Thoracic aorta (tissue), 2 donors: ENCODE measurements around the gene FZD10. TPM values are rescaled to one million over a fixed set of nuclear protein-coding genes. Genes with fewer than 3 reads are reported as not detected.

Experiments used
- ATAC-seq: fragments of 150-250 bp; one replicate; pipeline ENCODE4 v1.8.0; 2017; ENCODE audit warnings: low read depth; ENCODE audit not compliant: insufficient number of reproducible peaks, low FRiP score
- DNase-seq: peaks from one replicate; pipeline ENCODE4 v3.0.0-alpha.2; 2020; ENCODE audit warnings: low spot score
- H3K27ac ChIP-seq, 2 donors: fragments of 200-600 bp; sonication (generic); 1 replicate in 1 of 2; 2 replicates in 1 of 2; pipeline ENCODE4 v1.5.1; 2016; ENCODE audit warnings: mild to moderate bottlenecking in 2 of 2, moderate library complexity in 2 of 2
- H3K27me3 ChIP-seq: fragments of 200-600 bp; sonication (generic); replicated peaks from 2 replicates; pipeline ENCODE4 v1.6.0; 2016; ENCODE audit warnings: mild to moderate bottlenecking; ENCODE audit not compliant: insufficient read depth
- H3K36me3 ChIP-seq: fragments of 200-600 bp; sonication (generic); one replicate; pipeline ENCODE4 v1.5.1; 2016
- H3K4me1 ChIP-seq, 2 donors: fragments of 200-600 bp; sonication (generic); 1 replicate in 1 of 2; 2 replicates in 1 of 2; pipeline versions ENCODE4 v1.5.1 to v1.6.0; 2016; ENCODE audit warnings: low read depth in 2 of 2, mild to moderate bottlenecking in 1 of 2; ENCODE audit not compliant: control insufficient read depth in 1 of 2
- H3K4me3 ChIP-seq: fragments of 200-600 bp; sonication (generic); 2 replicates; pipeline ENCODE4 v1.5.1; 2016; ENCODE audit warnings: mild to moderate bottlenecking
- H3K9me3 ChIP-seq: fragments of 200-600 bp; sonication (generic); 2 replicates; pipeline ENCODE4 v1.5.1; 2016
- total RNA-seq, 2 donors: library from RNA; depleted of rRNA; stranded (reverse); fragments of >200 nt; gene quantifications; one replicate each; pipeline versions ENCODE4 v1.1.0 to v1.2.3, GENCODE V29; 2016
- TF ChIP-seq, protein P1 (sequence below): fragments of 200-600 bp; sonication (generic); IDR thresholded peaks from one replicate; pipeline ENCODE4 v1.5.1; 2019; ENCODE audit warnings: antibody characterized with exemption

Gene FZD10
- total RNA-seq, 2 donors from 2014 or later, result 0.68 to 2.8 TPM

DNA sequence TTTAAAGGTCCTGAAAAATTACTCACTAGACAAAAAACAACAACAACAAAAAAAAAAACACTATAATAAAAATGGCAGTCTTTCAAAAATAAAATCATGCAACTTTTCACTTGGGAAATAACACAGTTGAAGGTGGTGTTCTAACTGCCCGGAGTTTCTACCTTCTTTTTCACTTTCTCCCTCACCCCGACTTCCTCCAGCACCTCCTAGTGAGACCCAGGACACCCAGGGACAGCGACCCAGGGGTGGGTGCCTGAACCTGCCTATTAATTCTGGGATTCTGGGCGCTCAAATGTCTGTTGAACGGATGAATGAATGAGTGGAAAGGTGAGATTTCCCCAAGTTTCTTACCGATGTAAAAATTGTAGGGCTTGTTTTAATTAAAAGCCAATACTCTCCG is 2.0 kb upstream of the FZD10 start:
- H3K4me1 ChIP-seq, result peaks cover 0 to 29% of the 10 kb centered on the region in 2 donors
- no peaks in the 10 kb centered on the region for H3K36me3 ChIP-seq
- H3K9me3 ChIP-seq, result no peaks in the 10 kb centered on the region
- DNase-seq (no peak), ATAC-seq (no peak)
- H3K4me3 ChIP-seq, result no peak overlapping the region
- no peaks in the 10 kb centered on the region for H3K27me3 ChIP-seq
- H3K27ac ChIP-seq, result no peak overlapping the region
- TF ChIP-seq, protein P1, sequence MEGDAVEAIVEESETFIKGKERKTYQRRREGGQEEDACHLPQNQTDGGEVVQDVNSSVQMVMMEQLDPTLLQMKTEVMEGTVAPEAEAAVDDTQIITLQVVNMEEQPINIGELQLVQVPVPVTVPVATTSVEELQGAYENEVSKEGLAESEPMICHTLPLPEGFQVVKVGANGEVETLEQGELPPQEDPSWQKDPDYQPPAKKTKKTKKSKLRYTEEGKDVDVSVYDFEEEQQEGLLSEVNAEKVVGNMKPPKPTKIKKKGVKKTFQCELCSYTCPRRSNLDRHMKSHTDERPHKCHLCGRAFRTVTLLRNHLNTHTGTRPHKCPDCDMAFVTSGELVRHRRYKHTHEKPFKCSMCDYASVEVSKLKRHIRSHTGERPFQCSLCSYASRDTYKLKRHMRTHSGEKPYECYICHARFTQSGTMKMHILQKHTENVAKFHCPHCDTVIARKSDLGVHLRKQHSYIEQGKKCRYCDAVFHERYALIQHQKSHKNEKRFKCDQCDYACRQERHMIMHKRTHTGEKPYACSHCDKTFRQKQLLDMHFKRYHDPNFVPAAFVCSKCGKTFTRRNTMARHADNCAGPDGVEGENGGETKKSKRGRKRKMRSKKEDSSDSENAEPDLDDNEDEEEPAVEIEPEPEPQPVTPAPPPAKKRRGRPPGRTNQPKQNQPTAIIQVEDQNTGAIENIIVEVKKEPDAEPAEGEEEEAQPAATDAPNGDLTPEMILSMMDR, result no peak

DNA sequence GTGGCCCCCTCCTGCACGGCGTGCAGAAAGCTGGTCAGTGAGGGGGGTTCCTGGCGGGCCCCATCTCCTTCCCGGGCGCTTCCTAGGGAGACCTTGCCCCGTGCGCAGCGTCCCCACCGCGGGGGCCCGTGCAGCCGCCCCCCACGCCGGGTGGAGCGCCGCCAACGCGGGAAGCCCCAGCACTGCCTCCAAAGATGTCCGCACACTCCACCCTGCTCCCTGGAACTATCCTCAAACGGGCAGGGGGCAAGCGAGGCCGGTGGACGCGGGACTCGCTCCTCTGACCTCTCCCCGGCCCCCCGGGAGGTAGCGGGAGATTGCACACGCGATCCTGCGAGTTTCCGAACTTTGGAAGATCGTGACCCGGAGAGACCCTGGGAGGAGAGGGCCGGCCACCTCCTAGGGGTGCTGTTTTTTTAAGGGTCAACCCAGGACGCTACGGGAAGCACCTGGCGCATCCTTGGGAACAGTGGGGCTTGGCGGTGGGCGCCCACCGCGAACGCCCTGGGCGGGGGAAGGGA is 1.5 kb upstream of the FZD10 start:
- Histone ChIP-seq H3K9me3 (no peaks in the 10 kb centered on the region), H3K27ac (no peak overlapping the region), H3K36me3 (no peaks in the 10 kb centered on the region), H3K4me3 (peak overlapping the region; percentile 63), H3K27me3 (no peaks in the 10 kb centered on the region), H3K4me1 (peaks cover 0 to 29% of the 10 kb centered on the region in 2 donors)
- DNase-seq (no peak), ATAC-seq (no peak)
- TF ChIP-seq, protein P1, result no peak

DNA sequence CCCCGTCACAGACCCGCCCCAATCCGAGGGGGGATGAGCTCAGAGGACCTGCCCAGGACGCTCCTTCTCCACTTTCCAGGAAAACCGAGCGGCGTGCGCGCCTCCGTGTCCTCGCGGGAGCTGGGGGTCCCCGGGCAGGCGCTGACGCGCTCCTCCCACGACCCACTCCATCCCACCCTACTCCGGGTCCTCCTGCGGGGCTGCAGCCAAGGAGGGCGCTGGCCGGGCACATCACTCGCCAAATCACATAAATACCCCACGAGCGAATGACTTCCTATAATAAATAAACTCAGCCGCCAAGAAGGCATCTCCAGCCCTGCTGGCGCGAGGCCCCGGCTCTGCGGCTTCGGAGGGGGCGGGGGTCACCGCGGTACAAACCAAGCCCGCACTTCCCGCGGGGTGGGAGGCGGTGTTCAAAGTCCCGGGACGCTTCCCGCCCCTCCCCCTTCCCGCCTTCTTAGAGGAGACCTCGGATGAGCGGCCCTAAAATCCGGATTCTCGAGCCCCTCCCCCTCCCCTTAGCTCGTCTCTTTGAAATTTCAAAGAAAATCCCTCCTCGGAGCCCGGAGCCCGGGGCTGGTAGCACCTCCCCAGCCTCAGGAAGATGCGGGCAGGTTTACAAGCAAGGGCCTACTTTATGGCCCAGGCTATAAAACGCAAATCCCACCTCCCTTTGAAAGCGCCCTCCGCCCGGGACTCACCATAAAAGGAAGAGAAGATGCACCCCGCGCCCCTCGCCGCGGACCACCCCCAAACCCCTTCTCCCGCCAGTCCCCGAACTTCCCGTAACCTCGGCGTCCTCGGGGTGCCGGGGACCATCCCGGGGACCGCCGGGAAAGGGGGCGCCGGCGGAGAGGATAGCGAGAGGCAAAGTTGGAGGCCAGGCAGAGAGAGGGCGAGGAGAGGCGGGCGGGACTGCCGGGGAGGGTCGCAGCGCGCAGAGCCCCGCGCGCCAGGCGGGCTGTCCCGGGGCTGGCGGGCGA is 712 bp upstream of the FZD10 start:
- no peak for DNase-seq
- H3K4me3 ChIP-seq, result peak overlapping the region; percentile 63
- no peak for ATAC-seq
- TF ChIP-seq, protein P1, result no peak
- peaks cover 0 to 29% of the 10 kb centered on the region in 2 donors for H3K4me1 ChIP-seq
- H3K27ac ChIP-seq, result no peak overlapping the region
- H3K36me3 ChIP-seq, result no peaks in the 10 kb centered on the region
- H3K9me3 ChIP-seq, result no peaks in the 10 kb centered on the region
- H3K27me3 ChIP-seq, result no peaks in the 10 kb centered on the region

DNA sequence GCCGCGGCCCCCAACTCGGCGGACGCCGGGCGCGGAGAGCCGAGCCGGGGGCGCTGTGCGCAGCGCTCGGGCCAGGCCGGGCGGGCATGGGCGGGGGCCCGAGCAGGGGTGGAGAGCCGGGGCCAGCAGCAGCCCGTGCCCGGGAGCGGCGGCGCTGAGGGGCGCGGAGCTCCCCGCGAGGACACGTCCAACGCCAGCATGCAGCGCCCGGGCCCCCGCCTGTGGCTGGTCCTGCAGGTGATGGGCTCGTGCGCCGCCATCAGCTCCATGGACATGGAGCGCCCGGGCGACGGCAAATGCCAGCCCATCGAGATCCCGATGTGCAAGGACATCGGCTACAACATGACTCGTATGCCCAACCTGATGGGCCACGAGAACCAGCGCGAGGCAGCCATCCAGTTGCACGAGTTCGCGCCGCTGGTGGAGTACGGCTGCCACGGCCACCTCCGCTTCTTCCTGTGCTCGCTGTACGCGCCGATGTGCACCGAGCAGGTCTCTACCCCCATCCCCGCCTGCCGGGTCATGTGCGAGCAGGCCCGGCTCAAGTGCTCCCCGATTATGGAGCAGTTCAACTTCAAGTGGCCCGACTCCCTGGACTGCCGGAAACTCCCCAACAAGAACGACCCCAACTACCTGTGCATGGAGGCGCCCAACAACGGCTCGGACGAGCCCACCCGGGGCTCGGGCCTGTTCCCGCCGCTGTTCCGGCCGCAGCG is 639 bp downstream of the FZD10 start:
- ATAC-seq (no peak), DNase-seq (no peak)
- no peaks in the 10 kb centered on the region for H3K36me3 ChIP-seq
- H3K4me3 ChIP-seq, result peak overlapping the region; percentile 58
- no peak overlapping the region for H3K27ac ChIP-seq
- H3K9me3 ChIP-seq, result no peaks in the 10 kb centered on the region
- peaks cover 0 to 29% of the 10 kb centered on the region in 2 donors for H3K4me1 ChIP-seq
- H3K27me3 ChIP-seq, result no peaks in the 10 kb centered on the region
- TF ChIP-seq, protein P1, result no peak
